Measurements from ENCODE around the gene NUDT16L1. TPM values are rescaled to one million over a fixed set of nuclear protein-coding genes. Genes with fewer than 3 reads are reported as not detected.

The NUDT16L1 gene
- total RNA-seq, 1 experiment from 2014 or later: 22.3 TPM

- Histone ChIP-seq H3K4me3 (no peak overlapping the region), H3K9me3 (replicated peaks) (no peaks in the 10 kb centered on the region), H3K27ac (no peak overlapping the region), H3K4me1 (no peaks in the 10 kb centered on the region), H3K27me3 (no peaks in the 10 kb centered on the region), H3K36me3 (no peaks in the 10 kb centered on the region)
- no peak for DNase-seq
These were observed 18.3 kb upstream of the NUDT16L1 start for GRCh38 chr16:4674926-4675530.

- no peak for DNase-seq
- Histone ChIP-seq H3K4me1 (no peaks in the 10 kb centered on the region), H3K27me3 (no peaks in the 10 kb centered on the region), H3K36me3 (no peaks in the 10 kb centered on the region), H3K4me3 (no peak overlapping the region), H3K27ac (no peak overlapping the region), H3K9me3 (replicated peaks) (no peaks in the 10 kb centered on the region)
These were observed 17.2 kb upstream of the NUDT16L1 start for GRCh38 chr16:4675864-4676786.

- no peaks in the 10 kb centered on the region for H3K27me3 ChIP-seq
- H3K4me1 ChIP-seq: no peaks in the 10 kb centered on the region
- H3K4me3 ChIP-seq: no peak overlapping the region
- DNase-seq: no peak
- no peaks in the 10 kb centered on the region for H3K9me3 ChIP-seq (replicated peaks)
- no peaks in the 10 kb centered on the region for H3K36me3 ChIP-seq
- no peak overlapping the region for H3K27ac ChIP-seq
These were observed 16.5 kb upstream of the NUDT16L1 start for GRCh38 chr16:4676831-4677230.

- no peak overlapping the region for H3K4me3 ChIP-seq
- no peaks in the 10 kb centered on the region for H3K27me3 ChIP-seq
- no peaks in the 10 kb centered on the region for H3K36me3 ChIP-seq
- H3K4me1 ChIP-seq: no peaks in the 10 kb centered on the region
- DNase-seq: no peak
- no peaks in the 10 kb centered on the region for H3K9me3 ChIP-seq (replicated peaks)
- H3K27ac ChIP-seq: no peak overlapping the region
These were observed 16.0 kb upstream of the NUDT16L1 start for GRCh38 chr16:4677390-4677789.

GRCh38 chr16:4677994-4678393 is 15.4 kb upstream of the NUDT16L1 start:
- Histone ChIP-seq H3K4me1 (no peaks in the 10 kb centered on the region), H3K27me3 (no peaks in the 10 kb centered on the region), H3K4me3 (no peak overlapping the region), H3K27ac (no peak overlapping the region), H3K9me3 (replicated peaks) (no peaks in the 10 kb centered on the region), H3K36me3 (no peaks in the 10 kb centered on the region)
- no peak for DNase-seq

GRCh38 chr16:4678596-4678995 is 14.8 kb upstream of the NUDT16L1 start:
- no peaks in the 10 kb centered on the region for H3K36me3 ChIP-seq
- H3K4me1 ChIP-seq: no peaks in the 10 kb centered on the region
- no peak overlapping the region for H3K27ac ChIP-seq
- no peak overlapping the region for H3K4me3 ChIP-seq
- no peaks in the 10 kb centered on the region for H3K27me3 ChIP-seq
- H3K9me3 ChIP-seq (replicated peaks): no peaks in the 10 kb centered on the region
- no peak for DNase-seq

GRCh38 chr16:4679156-4679849 is 14.1 kb upstream of the NUDT16L1 start:
- Histone ChIP-seq H3K4me1 (no peaks in the 10 kb centered on the region), H3K27me3 (no peaks in the 10 kb centered on the region), H3K9me3 (replicated peaks) (no peaks in the 10 kb centered on the region), H3K36me3 (no peaks in the 10 kb centered on the region), H3K27ac (no peak overlapping the region), H3K4me3 (no peak overlapping the region)
- no peak for DNase-seq

- H3K4me3 ChIP-seq: no peak overlapping the region
- H3K4me1 ChIP-seq: no peaks in the 10 kb centered on the region
- DNase-seq: no peak
- H3K27me3 ChIP-seq: no peaks in the 10 kb centered on the region
- no peaks in the 10 kb centered on the region for H3K36me3 ChIP-seq
- no peaks in the 10 kb centered on the region for H3K9me3 ChIP-seq (replicated peaks)
- H3K27ac ChIP-seq: no peak overlapping the region
These were observed 13.3 kb upstream of the NUDT16L1 start for GRCh38 chr16:4679850-4680636.

- Histone ChIP-seq H3K27ac (no peak overlapping the region), H3K4me1 (no peaks in the 10 kb centered on the region), H3K36me3 (no peaks in the 10 kb centered on the region), H3K4me3 (no peak overlapping the region), H3K27me3 (no peaks in the 10 kb centered on the region), H3K9me3 (replicated peaks) (no peaks in the 10 kb centered on the region)
- DNase-seq: no peak
These were observed 12.5 kb upstream of the NUDT16L1 start for GRCh38 chr16:4680673-4681470.

GRCh38 chr16:4681471-4682083 is 11.8 kb upstream of the NUDT16L1 start:
- H3K27me3 ChIP-seq: no peaks in the 10 kb centered on the region
- no peak overlapping the region for H3K27ac ChIP-seq
- no peak for DNase-seq
- H3K4me1 ChIP-seq: no peaks in the 10 kb centered on the region
- no peaks in the 10 kb centered on the region for H3K36me3 ChIP-seq
- H3K4me3 ChIP-seq: no peak overlapping the region
- H3K9me3 ChIP-seq (replicated peaks): no peaks in the 10 kb centered on the region

- Histone ChIP-seq H3K27ac (no peak overlapping the region), H3K27me3 (no peaks in the 10 kb centered on the region), H3K4me1 (no peaks in the 10 kb centered on the region), H3K36me3 (no peaks in the 10 kb centered on the region), H3K9me3 (replicated peaks) (no peaks in the 10 kb centered on the region), H3K4me3 (no peak overlapping the region)
- no peak for DNase-seq
These were observed 11.2 kb upstream of the NUDT16L1 start for GRCh38 chr16:4682084-4682591.

GRCh38 chr16:4682616-4683254 is 10.6 kb upstream of the NUDT16L1 start:
- Histone ChIP-seq H3K4me3 (no peak overlapping the region), H3K4me1 (no peaks in the 10 kb centered on the region), H3K36me3 (no peaks in the 10 kb centered on the region), H3K27me3 (no peaks in the 10 kb centered on the region), H3K9me3 (replicated peaks) (no peaks in the 10 kb centered on the region), H3K27ac (no peak overlapping the region)
- DNase-seq: peak in 1 of 2 experiments; percentile 20
